ENCODE measurements around the gene NABP2.

Gene NABP2

DNA sequence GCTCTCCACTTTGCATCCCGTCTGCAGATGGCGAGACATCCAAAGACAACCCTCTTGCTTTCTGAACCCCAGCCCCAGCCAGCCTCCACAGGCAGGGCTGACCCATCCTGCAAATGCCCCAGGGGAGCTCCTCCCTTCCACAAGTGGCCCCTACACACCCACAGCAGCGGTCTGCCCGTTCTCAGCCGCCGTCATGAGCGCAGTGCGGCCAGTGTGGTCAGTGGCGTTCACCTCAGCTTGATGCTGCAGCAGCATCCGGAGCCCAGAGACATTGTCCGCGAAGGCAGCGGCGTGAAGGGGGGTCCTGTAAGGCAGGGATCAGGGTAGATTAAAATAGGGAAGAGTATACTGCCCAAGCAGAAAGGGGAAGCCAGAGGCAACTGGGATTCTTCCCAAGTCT is 20.4 kb downstream of the NABP2 start:
- Histone ChIP-seq H3K27ac (ENCODE audit: low read length) (no peak overlapping the region), H3K27me3 (ENCODE audit: control insufficient read depth in 1 of 2, insufficient read depth in 2 of 2, low read length in 2 of 2) (no peaks in the 10 kb centered on the region), H3K9me3 (ENCODE audit: control insufficient read depth in 2 of 2, low read length in 2 of 2) (no peaks in the 10 kb centered on the region), H3K36me3 (ENCODE audit: control insufficient read depth in 2 of 2, insufficient read depth in 2 of 2, low read length in 2 of 2) (peaks cover 71 to 75% of the 10 kb centered on the region in 2 donors), H3K4me3 (ENCODE audit: low read length in 2 of 2) (no peak overlapping the region), H3K9ac (ENCODE audit: low read length in 2 of 2) (no peak overlapping the region), H3K4me1 (ENCODE audit: control insufficient read depth, insufficient read depth, low read length) (no peaks in the 10 kb centered on the region)

- H3K9ac ChIP-seq (ENCODE audit: low read length in 2 of 2), result peak overlapping the region in 1 of 2 donors; percentile 5
- peaks cover 66 to 68% of the 10 kb centered on the region in 2 donors for H3K36me3 ChIP-seq (ENCODE audit: control insufficient read depth in 2 of 2, insufficient read depth in 2 of 2, low read length in 2 of 2)
- H3K27me3 ChIP-seq (ENCODE audit: control insufficient read depth in 1 of 2, insufficient read depth in 2 of 2, low read length in 2 of 2), result no peaks in the 10 kb centered on the region
- H3K27ac ChIP-seq (ENCODE audit: low read length), result no peak overlapping the region
- H3K4me1 ChIP-seq (ENCODE audit: control insufficient read depth, insufficient read depth, low read length), result no peaks in the 10 kb centered on the region
- H3K9me3 ChIP-seq (ENCODE audit: control insufficient read depth in 2 of 2, low read length in 2 of 2), result no peaks in the 10 kb centered on the region
- H3K4me3 ChIP-seq (ENCODE audit: low read length in 2 of 2), result no peak overlapping the region
Observed at GRCh38 chr12:56247923-56248322, 23.8 kb downstream of the NABP2 start.

DNA sequence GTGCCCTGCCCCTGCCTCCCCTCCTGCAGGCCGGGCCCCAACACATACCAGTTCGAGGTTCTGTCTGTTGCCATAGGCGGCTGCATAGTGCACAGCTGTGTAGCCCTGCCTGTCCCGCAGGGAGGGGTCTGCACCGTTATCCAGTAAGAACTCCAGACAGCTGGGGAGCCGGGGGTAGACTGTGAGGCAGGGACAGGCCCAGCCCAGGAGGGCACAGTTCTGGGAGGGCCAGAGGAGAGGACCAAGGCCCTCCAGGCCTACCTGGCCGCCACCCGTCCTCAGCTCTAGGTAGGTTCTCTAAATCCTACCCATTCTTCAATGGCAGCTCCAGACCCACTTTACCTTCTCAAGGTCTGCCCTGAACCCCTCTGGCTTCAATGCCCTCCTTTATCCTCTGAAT is 24.6 kb downstream of the NABP2 start:
- H3K27me3 ChIP-seq (ENCODE audit: control insufficient read depth in 1 of 2, insufficient read depth in 2 of 2, low read length in 2 of 2), result no peaks in the 10 kb centered on the region
- no peaks in the 10 kb centered on the region for H3K9me3 ChIP-seq (ENCODE audit: control insufficient read depth in 2 of 2, low read length in 2 of 2)
- H3K27ac ChIP-seq (ENCODE audit: low read length), result no peak overlapping the region
- H3K9ac ChIP-seq (ENCODE audit: low read length in 2 of 2), result no peak overlapping the region
- no peak overlapping the region for H3K4me3 ChIP-seq (ENCODE audit: low read length in 2 of 2)
- no peaks in the 10 kb centered on the region for H3K4me1 ChIP-seq (ENCODE audit: control insufficient read depth, insufficient read depth, low read length)
- peaks cover 66 to 68% of the 10 kb centered on the region in 2 donors for H3K36me3 ChIP-seq (ENCODE audit: control insufficient read depth in 2 of 2, insufficient read depth in 2 of 2, low read length in 2 of 2)

GRCh38 chr12:56252649-56253048 is 28.5 kb downstream of the NABP2 start:
- no peaks in the 10 kb centered on the region for H3K9me3 ChIP-seq (ENCODE audit: control insufficient read depth in 2 of 2, low read length in 2 of 2)
- H3K9ac ChIP-seq (ENCODE audit: low read length in 2 of 2), result no peak overlapping the region
- peaks cover 18% of the 10 kb centered on the region for H3K4me1 ChIP-seq (ENCODE audit: control insufficient read depth, insufficient read depth, low read length)
- H3K4me3 ChIP-seq (ENCODE audit: low read length in 2 of 2), result no peak overlapping the region
- H3K36me3 ChIP-seq (ENCODE audit: control insufficient read depth in 2 of 2, insufficient read depth in 2 of 2, low read length in 2 of 2), result peaks cover 59 to 62% of the 10 kb centered on the region in 2 donors
- no peaks in the 10 kb centered on the region for H3K27me3 ChIP-seq (ENCODE audit: control insufficient read depth in 1 of 2, insufficient read depth in 2 of 2, low read length in 2 of 2)
- H3K27ac ChIP-seq (ENCODE audit: low read length), result no peak overlapping the region

- H3K4me3 ChIP-seq (ENCODE audit: low read length in 2 of 2), result no peak overlapping the region
- H3K4me1 ChIP-seq (ENCODE audit: control insufficient read depth, insufficient read depth, low read length), result peaks cover 21% of the 10 kb centered on the region
- no peak overlapping the region for H3K9ac ChIP-seq (ENCODE audit: low read length in 2 of 2)
- no peaks in the 10 kb centered on the region for H3K9me3 ChIP-seq (ENCODE audit: control insufficient read depth in 2 of 2, low read length in 2 of 2)
- peaks cover 55 to 57% of the 10 kb centered on the region in 2 donors for H3K36me3 ChIP-seq (ENCODE audit: control insufficient read depth in 2 of 2, insufficient read depth in 2 of 2, low read length in 2 of 2)
- H3K27me3 ChIP-seq (ENCODE audit: control insufficient read depth in 1 of 2, insufficient read depth in 2 of 2, low read length in 2 of 2), result no peaks in the 10 kb centered on the region
- no peak overlapping the region for H3K27ac ChIP-seq (ENCODE audit: low read length)
Observed at GRCh38 chr12:56253091-56253490, 28.9 kb downstream of the NABP2 start.

- Histone ChIP-seq H3K27ac (ENCODE audit: low read length) (no peak overlapping the region), H3K9me3 (ENCODE audit: control insufficient read depth in 2 of 2, low read length in 2 of 2) (no peaks in the 10 kb centered on the region), H3K36me3 (ENCODE audit: control insufficient read depth in 2 of 2, insufficient read depth in 2 of 2, low read length in 2 of 2) (peaks cover 43 to 46% of the 10 kb centered on the region in 2 donors), H3K4me3 (ENCODE audit: low read length in 2 of 2) (no peak overlapping the region), H3K4me1 (ENCODE audit: control insufficient read depth, insufficient read depth, low read length) (peaks cover 28% of the 10 kb centered on the region), H3K9ac (ENCODE audit: low read length in 2 of 2) (peak overlapping the region; percentile 83 to 92), H3K27me3 (ENCODE audit: control insufficient read depth in 1 of 2, insufficient read depth in 2 of 2, low read length in 2 of 2) (no peaks in the 10 kb centered on the region)
Observed at GRCh38 chr12:56255671-56256070, 31.5 kb downstream of the NABP2 start.

- H3K4me3 ChIP-seq (ENCODE audit: low read length in 2 of 2), result peak overlapping the region; percentile 88 to 96
- peaks cover 28% of the 10 kb centered on the region for H3K4me1 ChIP-seq (ENCODE audit: control insufficient read depth, insufficient read depth, low read length)
- H3K9me3 ChIP-seq (ENCODE audit: control insufficient read depth in 2 of 2, low read length in 2 of 2), result no peaks in the 10 kb centered on the region
- H3K27me3 ChIP-seq (ENCODE audit: control insufficient read depth in 1 of 2, insufficient read depth in 2 of 2, low read length in 2 of 2), result no peaks in the 10 kb centered on the region
- peaks cover 43 to 46% of the 10 kb centered on the region in 2 donors for H3K36me3 ChIP-seq (ENCODE audit: control insufficient read depth in 2 of 2, insufficient read depth in 2 of 2, low read length in 2 of 2)
- peak overlapping the region; percentile 83 to 92 for H3K9ac ChIP-seq (ENCODE audit: low read length in 2 of 2)
- peak overlapping the region; percentile 18 for H3K27ac ChIP-seq (ENCODE audit: low read length)
Observed at GRCh38 chr12:56256326-56256960, 32.3 kb downstream of the NABP2 start.

DNA sequence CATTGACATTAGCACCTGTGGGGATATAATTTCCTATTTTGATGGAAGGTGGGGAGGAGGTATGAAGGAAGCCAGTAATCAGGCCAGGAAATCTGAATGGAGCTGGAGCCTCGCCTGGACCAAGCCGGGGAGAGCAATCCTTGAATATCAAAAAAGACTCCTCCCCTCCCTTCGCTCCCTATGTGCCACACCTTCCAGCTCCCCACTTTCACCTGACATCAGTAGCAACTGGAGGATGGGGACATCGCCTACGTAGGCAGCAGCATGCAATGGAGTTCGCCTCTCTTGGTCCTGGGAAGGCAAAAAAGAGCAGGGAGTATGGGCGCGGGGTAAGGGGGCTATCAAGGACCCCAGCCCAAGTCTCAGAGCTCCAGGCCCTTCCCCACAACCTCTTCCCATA is 32.9 kb downstream of the NABP2 start:
- H3K9me3 ChIP-seq (ENCODE audit: control insufficient read depth in 2 of 2, low read length in 2 of 2), result no peaks in the 10 kb centered on the region
- peak overlapping the region; percentile 88 to 96 for H3K4me3 ChIP-seq (ENCODE audit: low read length in 2 of 2)
- H3K27me3 ChIP-seq (ENCODE audit: control insufficient read depth in 1 of 2, insufficient read depth in 2 of 2, low read length in 2 of 2), result no peaks in the 10 kb centered on the region
- peaks cover 39 to 40% of the 10 kb centered on the region in 2 donors for H3K36me3 ChIP-seq (ENCODE audit: control insufficient read depth in 2 of 2, insufficient read depth in 2 of 2, low read length in 2 of 2)
- peak overlapping the region; percentile 18 for H3K27ac ChIP-seq (ENCODE audit: low read length)
- peaks cover 28% of the 10 kb centered on the region for H3K4me1 ChIP-seq (ENCODE audit: control insufficient read depth, insufficient read depth, low read length)
- peak overlapping the region; percentile 83 to 92 for H3K9ac ChIP-seq (ENCODE audit: low read length in 2 of 2)

DNA sequence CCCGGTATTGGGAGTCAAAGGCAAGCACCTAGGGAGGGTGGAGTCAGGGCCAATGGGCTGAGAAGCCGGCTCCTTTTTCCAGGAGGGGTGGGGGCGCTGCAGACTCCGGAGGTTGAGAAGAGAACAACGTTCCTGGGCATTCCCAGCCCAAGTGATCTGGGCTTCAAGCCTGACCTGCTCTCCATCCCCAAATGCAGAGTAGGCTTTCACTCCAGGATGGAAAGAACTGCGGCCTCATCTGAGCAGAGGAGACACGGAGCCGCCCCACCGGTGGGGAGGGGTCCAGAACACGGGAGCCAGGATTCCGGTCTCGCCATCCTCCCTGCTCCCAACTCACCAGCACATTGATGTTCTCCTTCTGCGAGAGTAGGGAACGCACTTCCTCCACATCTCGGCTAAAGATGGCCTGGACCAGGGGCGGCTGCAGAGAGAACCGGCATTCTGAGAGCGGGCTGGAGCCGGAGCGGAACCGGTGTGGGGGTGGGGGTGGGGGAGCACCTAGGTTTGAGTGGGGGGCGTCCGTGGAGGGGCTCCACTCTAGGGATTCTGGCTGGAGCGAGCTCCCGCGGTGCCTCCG is 33.4 kb downstream of the NABP2 start:
- Histone ChIP-seq H3K36me3 (ENCODE audit: control insufficient read depth in 2 of 2, insufficient read depth in 2 of 2, low read length in 2 of 2) (peaks cover 34 to 35% of the 10 kb centered on the region in 2 donors), H3K4me1 (ENCODE audit: control insufficient read depth, insufficient read depth, low read length) (peaks cover 28% of the 10 kb centered on the region), H3K4me3 (ENCODE audit: low read length in 2 of 2) (peak overlapping the region; percentile 88 to 96), H3K9me3 (ENCODE audit: control insufficient read depth in 2 of 2, low read length in 2 of 2) (no peaks in the 10 kb centered on the region), H3K27ac (ENCODE audit: low read length) (peak overlapping the region; percentile 79), H3K9ac (ENCODE audit: low read length in 2 of 2) (peak overlapping the region; percentile 83 to 92), H3K27me3 (ENCODE audit: control insufficient read depth in 1 of 2, insufficient read depth in 2 of 2, low read length in 2 of 2) (no peaks in the 10 kb centered on the region)

GRCh38 chr12:56258068-56258819 is 34.1 kb downstream of the NABP2 start, which contains the start of gene ANKRD52:
TSS of gene ANKRD52 (minus strand) at chr12:56258384. CDS start at chr12:56258269, 115 bp downstream.
- no peaks in the 10 kb centered on the region for H3K27me3 ChIP-seq (ENCODE audit: control insufficient read depth in 1 of 2, insufficient read depth in 2 of 2, low read length in 2 of 2)
- peaks cover 28% of the 10 kb centered on the region for H3K4me1 ChIP-seq (ENCODE audit: control insufficient read depth, insufficient read depth, low read length)
- H3K27ac ChIP-seq (ENCODE audit: low read length), result peak within 1 kb of the TSS; percentile 79
- H3K36me3 ChIP-seq (ENCODE audit: control insufficient read depth in 2 of 2, insufficient read depth in 2 of 2, low read length in 2 of 2), result peaks cover 27 to 29% of the 10 kb centered on the region in 2 donors
- H3K9me3 ChIP-seq (ENCODE audit: control insufficient read depth in 2 of 2, low read length in 2 of 2), result no peaks in the 10 kb centered on the region
- peak within 1 kb of the TSS; percentile 88 to 96 for H3K4me3 ChIP-seq (ENCODE audit: low read length in 2 of 2)
- H3K9ac ChIP-seq (ENCODE audit: low read length in 2 of 2), result peak within 1 kb of the TSS; percentile 83 to 92
